AG04449 (cell line): Measurements from ENCODE around the gene SLC9A9.

Source experiments
- CTCF ChIA-PET: fragments of 350-600 bp; formaldehyde crosslinking; extraction: SDS; loops from one replicate; lab custom pipeline; 2021; ENCODE audit warnings: antibody characterized with exemption; lab: Yijun Ruan, JAX
- POLR2A ChIA-PET: fragments of 400-600, 350-600 bp; formaldehyde crosslinking; extraction: SDS; loops from one replicate; lab custom pipeline; 2020; ENCODE audit warnings: antibody characterized with exemption, inconsistent platforms; lab: Yijun Ruan, JAX
- DNase-seq: peaks from one replicate; pipeline ENCODE4 v3.0.0-alpha.2; 2010; ENCODE audit warnings: low read depth, low spot score
- H3K4me3 ChIP-seq: 2 replicates; pipeline ENCODE4 v1.5.1; 2011; ENCODE audit warnings: low read depth, mild to moderate bottlenecking, control low read depth, low read length
- TF ChIP-seq, protein P1 (sequence below): IDR thresholded peaks from one replicate; pipeline ENCODE4 v1.5.1; 2011; ENCODE audit warnings: mild to moderate bottlenecking, moderate library complexity, low read length, control low read depth, inconsistent platforms; ENCODE audit not compliant: insufficient read depth; ENCODE audit errors: missing control alignments

Gene SLC9A9

DNA sequence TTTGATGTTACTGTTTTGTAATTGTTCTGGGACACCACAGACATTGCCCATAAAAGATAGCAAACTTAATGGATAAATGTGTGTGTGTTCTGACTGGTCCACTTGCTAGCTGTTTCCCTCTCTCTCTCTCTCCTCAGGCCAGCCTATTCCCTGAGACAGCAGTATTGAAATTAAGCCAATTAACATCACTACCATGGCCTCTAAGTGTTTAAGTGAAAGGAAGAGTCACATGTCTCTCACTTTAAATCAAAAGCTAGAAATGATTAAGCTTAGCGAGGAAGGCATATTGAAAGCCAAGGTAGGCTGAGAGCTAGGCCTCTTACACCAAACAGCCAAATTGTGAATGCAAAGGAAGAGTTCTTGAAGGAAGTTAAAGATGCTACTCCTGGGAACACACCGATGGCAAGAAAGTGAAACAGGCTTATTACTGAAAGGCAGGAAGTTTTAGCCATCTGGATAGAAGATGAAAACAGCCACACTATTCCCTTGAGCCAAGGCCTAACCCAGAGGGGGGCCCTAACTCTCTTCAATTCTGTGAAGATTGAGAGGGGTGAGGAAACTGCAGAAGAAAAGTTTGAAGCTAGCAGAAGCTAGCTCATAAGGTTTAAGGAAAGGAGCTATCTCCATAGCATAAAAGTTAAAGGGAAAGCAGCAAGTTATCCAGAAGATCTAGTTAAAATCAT, 433.6 kb downstream of the SLC9A9 start:
- no peak for DNase-seq
- ChIA-PET POLR2A (no interaction called here), CTCF (no interaction called here)
- no peak overlapping the region for H3K4me3 ChIP-seq
- TF ChIP-seq, protein P1, sequence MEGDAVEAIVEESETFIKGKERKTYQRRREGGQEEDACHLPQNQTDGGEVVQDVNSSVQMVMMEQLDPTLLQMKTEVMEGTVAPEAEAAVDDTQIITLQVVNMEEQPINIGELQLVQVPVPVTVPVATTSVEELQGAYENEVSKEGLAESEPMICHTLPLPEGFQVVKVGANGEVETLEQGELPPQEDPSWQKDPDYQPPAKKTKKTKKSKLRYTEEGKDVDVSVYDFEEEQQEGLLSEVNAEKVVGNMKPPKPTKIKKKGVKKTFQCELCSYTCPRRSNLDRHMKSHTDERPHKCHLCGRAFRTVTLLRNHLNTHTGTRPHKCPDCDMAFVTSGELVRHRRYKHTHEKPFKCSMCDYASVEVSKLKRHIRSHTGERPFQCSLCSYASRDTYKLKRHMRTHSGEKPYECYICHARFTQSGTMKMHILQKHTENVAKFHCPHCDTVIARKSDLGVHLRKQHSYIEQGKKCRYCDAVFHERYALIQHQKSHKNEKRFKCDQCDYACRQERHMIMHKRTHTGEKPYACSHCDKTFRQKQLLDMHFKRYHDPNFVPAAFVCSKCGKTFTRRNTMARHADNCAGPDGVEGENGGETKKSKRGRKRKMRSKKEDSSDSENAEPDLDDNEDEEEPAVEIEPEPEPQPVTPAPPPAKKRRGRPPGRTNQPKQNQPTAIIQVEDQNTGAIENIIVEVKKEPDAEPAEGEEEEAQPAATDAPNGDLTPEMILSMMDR = no peak

DNA sequence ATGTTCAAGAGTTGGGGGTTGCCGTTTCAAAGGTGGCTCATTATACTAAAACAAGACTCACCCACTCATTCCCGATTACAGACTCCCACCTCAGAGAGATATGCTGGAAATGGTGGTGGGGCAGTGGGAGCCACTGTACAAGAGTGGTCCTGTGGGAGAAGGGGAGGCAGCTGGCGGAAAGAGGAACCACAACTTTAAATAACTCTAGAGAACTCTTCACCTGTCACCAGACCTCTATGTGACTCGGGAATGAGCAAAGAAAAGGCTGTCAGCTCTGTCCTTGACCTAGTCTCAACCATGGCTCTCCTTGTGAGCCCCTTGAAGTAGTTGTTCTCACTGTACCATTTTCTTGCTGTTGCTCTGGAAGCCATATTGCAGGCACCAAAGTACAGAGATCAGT, 434.9 kb downstream of the SLC9A9 start:
- H3K4me3 ChIP-seq = no peak overlapping the region
- POLR2A ChIA-PET = no interaction called here
- DNase-seq = no peak
- TF ChIP-seq, protein P1 = no peak
- CTCF ChIA-PET = no interaction called here

DNA sequence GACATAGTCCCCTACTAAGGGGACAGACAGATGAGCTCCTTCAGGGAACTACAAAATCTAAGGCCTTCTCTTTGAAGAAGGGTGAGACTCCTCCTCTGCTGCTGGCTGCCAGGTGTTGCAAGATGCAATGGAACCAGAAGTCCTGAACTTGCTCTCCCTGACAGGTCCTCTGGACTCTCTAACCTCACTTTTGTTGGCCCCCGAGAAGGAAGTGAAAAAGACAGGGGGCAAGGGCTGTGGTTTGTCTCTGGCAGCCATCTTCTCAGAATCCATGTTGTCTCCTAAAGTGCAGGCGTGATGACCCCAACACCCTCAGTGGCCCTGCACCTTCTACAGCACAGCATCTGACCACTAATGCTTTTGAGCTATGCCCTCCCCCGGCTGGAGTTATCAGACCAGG, 436.2 kb downstream of the SLC9A9 start:
- CTCF ChIA-PET = no interaction called here
- DNase-seq = no peak
- TF ChIP-seq, protein P1 = no peak
- no peak overlapping the region for H3K4me3 ChIP-seq
- POLR2A ChIA-PET = no interaction called here

DNA sequence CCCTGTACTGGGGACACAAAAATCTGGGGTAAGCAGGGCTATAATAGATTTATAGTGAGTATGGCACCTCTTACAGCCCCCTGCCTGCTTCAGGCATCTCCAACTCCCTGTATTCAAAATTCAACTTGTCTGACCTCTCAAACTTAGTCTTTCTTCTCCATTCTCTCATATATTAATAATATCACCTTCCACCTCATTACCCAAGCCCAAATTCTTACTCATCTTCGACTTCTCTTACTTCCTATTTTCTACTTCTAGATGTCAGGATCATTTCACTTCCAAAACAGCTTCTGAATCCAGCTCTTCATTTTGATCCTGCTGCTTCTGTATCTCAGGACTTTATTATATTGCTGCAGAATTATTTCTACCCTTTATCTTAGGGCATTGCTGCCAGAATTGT, 438.0 kb downstream of the SLC9A9 start:
- ChIA-PET CTCF (no interaction called here), POLR2A (no interaction called here)
- DNase-seq = no peak
- H3K4me3 ChIP-seq = no peak overlapping the region
- TF ChIP-seq, protein P1 = no peak

DNA sequence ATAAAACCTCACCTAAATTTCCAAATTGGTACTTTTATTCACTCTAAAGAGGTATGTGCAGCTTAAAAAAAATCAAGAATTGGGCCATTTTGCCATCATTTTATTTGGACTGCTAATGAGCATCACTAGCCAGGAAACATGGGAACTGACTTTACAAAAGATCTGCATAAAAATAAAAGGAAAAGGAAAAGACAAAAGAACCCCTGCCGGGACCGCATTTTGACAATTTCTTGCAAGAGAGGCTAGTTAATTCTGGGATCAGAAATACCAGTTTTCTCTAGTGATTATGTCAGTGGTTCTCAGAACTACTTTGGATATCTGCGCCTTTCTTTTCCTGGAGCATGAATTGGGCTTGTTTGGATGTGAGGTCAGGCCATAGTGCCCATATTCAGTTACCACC, 439.5 kb downstream of the SLC9A9 start:
- no peak for DNase-seq
- ChIA-PET POLR2A (no interaction called here), CTCF (no interaction called here)
- TF ChIP-seq, protein P1 = no peak
- H3K4me3 ChIP-seq = no peak overlapping the region

DNA sequence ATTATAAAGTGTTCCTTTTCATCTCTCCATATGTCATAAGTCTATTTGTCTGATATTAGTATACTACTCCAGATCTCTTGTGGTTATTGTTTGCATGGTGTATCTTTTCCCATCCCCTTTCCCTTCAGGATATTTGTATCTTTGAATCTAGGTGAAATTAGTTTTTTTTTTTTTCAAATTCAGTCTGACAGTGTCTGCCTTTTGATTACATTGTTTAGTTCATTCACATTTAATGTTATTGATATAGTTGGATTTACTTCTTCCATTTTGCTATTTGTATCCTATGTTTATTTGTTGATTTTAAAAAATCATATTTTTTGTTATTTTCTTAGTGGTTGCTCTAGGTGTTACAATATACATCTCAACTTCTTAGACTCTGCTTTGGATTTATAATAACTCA, 445.7 kb downstream of the SLC9A9 start:
- no peak overlapping the region for H3K4me3 ChIP-seq
- CTCF ChIA-PET = no interaction called here
- no peak for DNase-seq
- TF ChIP-seq, protein P1 = no peak
- POLR2A ChIA-PET = no interaction called here
